Cardiac septum (tissue), 1 donor: ENCODE measurements around the gene GABRG3. TPM values are rescaled to one million over a fixed set of nuclear protein-coding genes. Genes with fewer than 3 reads are reported as not detected.

Source experiments
- DNase-seq: peaks from one replicate; pipeline ENCODE4 v3.0.0-alpha.2; 2020; ENCODE audit warnings: low spot score
- intact Hi-C: fragments of 100-400 bp; cut with DNase I; formaldehyde crosslinking; loops from one replicate; pipeline ENCODE4 v1.14.0; 2022
- total RNA-seq: library from RNA; stranded (reverse); fragmentation: NEBNext Ultra II Directional; extraction: Animal tissue kit (Norgen Biotek cat#: 25700); gene quantifications from one replicate; pipeline ENCODE4 v1.2.1, GENCODE V29; 2021
- donor health status: DM: no; HTN: no; CAD: no.

GABRG3 gene
- total RNA-seq, 1 donor from 2014 or later: 0.35 TPM

GRCh38 chr15:27089676-27090075 is 118.7 kb downstream of the GABRG3 start:
- intact Hi-C loops: no loop called here
- DNase-seq: no peak

GRCh38 chr15:27091270-27091940 is 120.4 kb downstream of the GABRG3 start:
- intact Hi-C loops: no loop called here

GRCh38 chr15:27092390-27092789 is 121.4 kb downstream of the GABRG3 start:
- intact Hi-C loops: no loop called here
- DNase-seq: no peak

More at GRCh38 chr15:27091270-27091940, 120.4 kb downstream of the GABRG3 start:
- DNase-seq: no peak

- no peak for DNase-seq
- intact Hi-C loops: no loop called here
Observed at GRCh38 chr15:27094235-27094634, 123.3 kb downstream of the GABRG3 start.

GRCh38 chr15:27095886-27096624 is 125.1 kb downstream of the GABRG3 start:
- no peak for DNase-seq

GRCh38 chr15:27097506-27097905 is 126.5 kb downstream of the GABRG3 start:
- no peak for DNase-seq
- intact Hi-C loops: no loop called here

More at GRCh38 chr15:27095886-27096624, 125.1 kb downstream of the GABRG3 start:
- intact Hi-C loops: no loop called here

- no peak for DNase-seq
- intact Hi-C loops: no loop called here
Observed at GRCh38 chr15:27101982-27102381, 131.0 kb downstream of the GABRG3 start.

- intact Hi-C loops: no loop called here
Observed at GRCh38 chr15:27111323-27111722, 140.3 kb downstream of the GABRG3 start.

GRCh38 chr15:27114473-27114872 is 143.5 kb downstream of the GABRG3 start:
- no peak for DNase-seq
- intact Hi-C loops: no loop called here

More at GRCh38 chr15:27111323-27111722, 140.3 kb downstream of the GABRG3 start:
- DNase-seq: no peak

- intact Hi-C loops: no loop called here
- no peak for DNase-seq
Observed at GRCh38 chr15:27119695-27120266, 148.8 kb downstream of the GABRG3 start.

GRCh38 chr15:27121672-27122071 is 150.7 kb downstream of the GABRG3 start:
- DNase-seq: no peak
- intact Hi-C loops: no loop called here

GRCh38 chr15:27123291-27123690 is 152.3 kb downstream of the GABRG3 start:
- intact Hi-C loops: no loop called here
- no peak for DNase-seq

GRCh38 chr15:27123808-27124207 is 152.8 kb downstream of the GABRG3 start:
- intact Hi-C loops: no loop called here
- no peak for DNase-seq

- no peak for DNase-seq
- intact Hi-C loops: no loop called here
Observed at GRCh38 chr15:27124287-27124871, 153.4 kb downstream of the GABRG3 start.

GRCh38 chr15:27125185-27125584 is 154.2 kb downstream of the GABRG3 start:
- intact Hi-C loops: no loop called here
- DNase-seq: no peak

GRCh38 chr15:27126449-27126848 is 155.5 kb downstream of the GABRG3 start:
- DNase-seq: no peak
- intact Hi-C loops: no loop called here

- intact Hi-C loops: no loop called here
- DNase-seq: no peak
Observed at GRCh38 chr15:27127815-27128570, 157.0 kb downstream of the GABRG3 start.

- no peak for DNase-seq
Observed at GRCh38 chr15:27133249-27133648, 162.3 kb downstream of the GABRG3 start.

GRCh38 chr15:27134481-27134880 is 163.5 kb downstream of the GABRG3 start:
- intact Hi-C loops: no loop called here

More at GRCh38 chr15:27133249-27133648, 162.3 kb downstream of the GABRG3 start:
- intact Hi-C loops: no loop called here

GRCh38 chr15:27135151-27135550 is 164.2 kb downstream of the GABRG3 start:
- DNase-seq: no peak
- intact Hi-C loops: no loop called here

More at GRCh38 chr15:27134481-27134880, 163.5 kb downstream of the GABRG3 start:
- DNase-seq: no peak
